ENCODE data around the gene GOLIM4. TPM values are rescaled to one million over a fixed set of nuclear protein-coding genes. Genes with fewer than 3 reads are reported as not detected.

Gene GOLIM4
- total RNA-seq (2021) (12.2 and 12.3 TPM in 2 replicates), Bru-seq, nascent RNA (percentile 65 among the genes with signal in this experiment), BruChase-seq, experiment 1, labeled RNA remaining after a 2-hour chase (percentile 64 among the genes with signal in this experiment), BruChase-seq, experiment 2, labeled RNA remaining after a 6-hour chase (percentile 61 among the genes with signal in this experiment)
- long read RNA-seq, full-length matches to known transcripts: 1 of 1 reads
- long read RNA-seq, partial matches to known transcripts: 0 of 1 reads
- long read RNA-seq, other reads (novel, unspliced or antisense): 0 of 1 reads

DNA sequence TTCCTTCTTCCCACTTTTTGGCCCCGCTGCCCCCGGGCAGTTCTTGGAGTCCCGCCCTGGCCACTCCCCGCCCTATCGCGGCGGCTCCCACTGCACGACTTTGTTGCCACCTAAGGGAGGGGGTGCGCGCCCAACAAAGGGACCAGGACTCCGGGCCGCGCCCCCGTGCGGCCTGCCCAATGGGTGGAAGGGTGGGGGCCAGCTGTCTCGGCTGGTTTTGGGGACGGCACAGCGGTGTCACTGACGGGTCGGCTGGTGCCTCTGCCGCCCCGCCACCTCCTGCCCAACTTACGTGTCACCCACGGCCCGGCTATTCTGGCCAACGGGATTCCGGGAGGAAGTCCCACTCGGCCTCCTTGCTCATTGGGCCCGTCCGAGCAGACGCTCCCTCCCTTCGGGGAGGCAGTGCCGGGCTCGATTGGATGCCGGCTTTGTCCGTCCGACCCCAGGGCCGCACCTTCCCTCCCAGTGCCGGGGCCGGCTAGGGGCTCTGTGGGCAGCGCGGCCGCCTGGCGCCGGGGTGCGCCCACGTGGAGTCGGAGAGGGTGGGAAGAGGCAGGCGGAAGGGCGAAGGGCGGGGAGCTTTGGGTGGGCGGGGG lies at the start of gene GOLIM4:
GOLIM4 (minus strand) TSS at position 314 of the 599 bp plus-strand sequence. CDS start 639 bp downstream, outside the sequence.
- peak within 1 kb of the TSS; percentile 79 for H3K4me3 ChIP-seq (ENCODE audit: low read depth, low read length, poor library complexity, severe bottlenecking)
- H3K4me1 ChIP-seq (ENCODE audit: insufficient read depth, low read length, poor library complexity, severe bottlenecking): no peaks in the 10 kb centered on the region
- H3K9me3 ChIP-seq (ENCODE audit: low read depth, low read length, poor library complexity, severe bottlenecking): no peaks in the 10 kb centered on the region
- no peaks in the 10 kb centered on the region for H3K27me3 ChIP-seq (replicated peaks; ENCODE audit: insufficient read depth, low read depth, low read length, poor library complexity)
- peak; percentile 93 for DNase-seq (ENCODE audit: low spot score)
- H3K27ac ChIP-seq (ENCODE audit: low read depth, low read length, poor library complexity, severe bottlenecking): peak within 1 kb of the TSS; percentile 72
- no peaks in the 10 kb centered on the region for H3K36me3 ChIP-seq (ENCODE audit: insufficient read depth, low read length, poor library complexity, severe bottlenecking)
- POLR2A ChIA-PET (ENCODE audit: low non-redundant PET): no interaction called here
- no TSS peak for BruUV-seq (replicated peaks)
- intact Hi-C loops (cut with micrococcal nuclease; ENCODE audit: unreplicated experiment): no loop called here
- CTCF ChIA-PET: interaction anchor here (0.8 kb wide), 1 partner anchor 70 kb away, joined by 3 read pairs; no protein-coding TSS in a partner anchor
- TF ChIP-seq EZH2 (IDR thresholded peaks at IDR 0.05; ENCODE audit: borderline replicate concordance, low read depth, low read length, poor library complexity, severe bottlenecking): no peak
- no peak for TF ChIP-seq CTCF (conservative IDR thresholded peaks at IDR 0.05; ENCODE audit: low read depth, low read length)

DNA sequence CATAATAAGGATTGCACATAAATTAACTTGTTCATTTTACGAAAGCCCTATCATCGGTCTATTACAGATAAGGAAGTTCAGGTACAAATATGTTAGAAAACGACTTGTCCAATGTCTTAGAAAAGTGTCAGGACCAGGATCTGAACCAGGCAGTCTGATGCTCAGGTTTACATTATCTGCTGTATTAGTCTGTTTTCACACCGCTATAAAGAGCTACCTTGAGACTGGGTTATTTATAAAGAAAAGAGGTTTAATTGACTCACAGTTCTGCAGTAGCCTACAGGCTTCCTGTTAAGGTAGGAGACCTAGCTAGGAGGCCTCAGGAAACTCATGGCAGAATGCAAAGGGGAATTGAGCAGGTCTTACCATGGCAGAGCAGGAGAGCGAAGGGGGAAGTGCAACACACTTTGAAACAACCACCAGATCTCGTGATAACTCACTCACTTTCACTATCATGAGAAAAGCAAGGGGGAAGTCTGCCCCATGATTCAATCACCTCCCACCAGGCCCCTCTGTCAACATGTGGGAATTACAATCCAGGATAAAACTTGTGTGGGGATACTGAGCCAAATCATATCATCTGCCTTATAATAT lies 45.8 kb upstream of the GOLIM4 start:
- Histone ChIP-seq H3K27ac (ENCODE audit: low read depth, low read length, poor library complexity, severe bottlenecking) (no peak overlapping the region), H3K36me3 (ENCODE audit: insufficient read depth, low read length, poor library complexity, severe bottlenecking) (no peaks in the 10 kb centered on the region), H3K4me1 (ENCODE audit: insufficient read depth, low read length, poor library complexity, severe bottlenecking) (no peaks in the 10 kb centered on the region), H3K4me3 (ENCODE audit: low read depth, low read length, poor library complexity, severe bottlenecking) (no peak overlapping the region), H3K9me3 (ENCODE audit: low read depth, low read length, poor library complexity, severe bottlenecking) (no peaks in the 10 kb centered on the region), H3K27me3 (replicated peaks; ENCODE audit: insufficient read depth, low read depth, low read length, poor library complexity) (peaks cover 9% of the 10 kb centered on the region)
- no peak for DNase-seq (ENCODE audit: low spot score)
- no TSS peak for BruUV-seq (replicated peaks)
- ChIA-PET CTCF (no interaction called here), POLR2A (ENCODE audit: low non-redundant PET) (no interaction called here)
- intact Hi-C loops (cut with micrococcal nuclease; ENCODE audit: unreplicated experiment): no loop called here
- TF ChIP-seq EZH2 (IDR thresholded peaks at IDR 0.05; ENCODE audit: borderline replicate concordance, low read depth, low read length, poor library complexity, severe bottlenecking) (no peak), CTCF (conservative IDR thresholded peaks at IDR 0.05; ENCODE audit: low read depth, low read length) (no peak)

GRCh38 chr3:168139947-168140346 lies 44.2 kb upstream of the GOLIM4 start:
- DNase-seq (ENCODE audit: low spot score): no peak
- BruUV-seq (replicated peaks): no TSS peak
- no peaks in the 10 kb centered on the region for H3K4me1 ChIP-seq (ENCODE audit: insufficient read depth, low read length, poor library complexity, severe bottlenecking)
- peaks cover 13% of the 10 kb centered on the region for H3K27me3 ChIP-seq (replicated peaks; ENCODE audit: insufficient read depth, low read depth, low read length, poor library complexity)
- ChIA-PET POLR2A (ENCODE audit: low non-redundant PET) (no interaction called here), CTCF (no interaction called here)
- no peak overlapping the region for H3K4me3 ChIP-seq (ENCODE audit: low read depth, low read length, poor library complexity, severe bottlenecking)
- no peaks in the 10 kb centered on the region for H3K9me3 ChIP-seq (ENCODE audit: low read depth, low read length, poor library complexity, severe bottlenecking)
- no peak for TF ChIP-seq CTCF (conservative IDR thresholded peaks at IDR 0.05; ENCODE audit: low read depth, low read length)
- TF ChIP-seq EZH2 (IDR thresholded peaks at IDR 0.05; ENCODE audit: borderline replicate concordance, low read depth, low read length, poor library complexity, severe bottlenecking): no peak
- H3K36me3 ChIP-seq (ENCODE audit: insufficient read depth, low read length, poor library complexity, severe bottlenecking): no peaks in the 10 kb centered on the region
- H3K27ac ChIP-seq (ENCODE audit: low read depth, low read length, poor library complexity, severe bottlenecking): no peak overlapping the region
- intact Hi-C loops (cut with micrococcal nuclease; ENCODE audit: unreplicated experiment): no loop called here

All from A673 (cell line).